ENCODE measurements around the gene TTC9.

Gene TTC9

GRCh38 chr14:70648346-70648745 is 6.6 kb downstream of the TTC9 start:
- Histone ChIP-seq H3K4me1 (no peaks in the 10 kb centered on the region), H2AFZ (no peak overlapping the region), H3K9me3 (ENCODE audit: control insufficient read depth, low read length) (no peaks in the 10 kb centered on the region), H3K27ac (no peak overlapping the region), H3K4me2 (ENCODE audit: low read length) (no peak overlapping the region), H3K4me3 (ENCODE audit: low read depth, low read length) (no peak overlapping the region), H3K27me3 (ENCODE audit: control insufficient read depth, insufficient read depth, low read length) (no peaks in the 10 kb centered on the region), H3K9ac (no peak overlapping the region), H3K36me3 (ENCODE audit: control insufficient read depth, insufficient read depth, low read length) (no peaks in the 10 kb centered on the region), H3K79me2 (no peaks in the 10 kb centered on the region)
- no peak for TF ChIP-seq CTCF (IDR thresholded peaks at IDR 0.05)

GRCh38 chr14:70649803-70650202 is 8.1 kb downstream of the TTC9 start:
- H3K4me3 ChIP-seq (ENCODE audit: low read depth, low read length) = no peak overlapping the region
- H3K27ac ChIP-seq = no peak overlapping the region
- H3K4me1 ChIP-seq = no peaks in the 10 kb centered on the region
- no peak for TF ChIP-seq CTCF (IDR thresholded peaks at IDR 0.05)
- H3K4me2 ChIP-seq (ENCODE audit: low read length) = no peak overlapping the region
- no peaks in the 10 kb centered on the region for H3K36me3 ChIP-seq (ENCODE audit: control insufficient read depth, insufficient read depth, low read length)
- H3K27me3 ChIP-seq (ENCODE audit: control insufficient read depth, insufficient read depth, low read length) = no peaks in the 10 kb centered on the region
- no peak overlapping the region for H2AFZ ChIP-seq
- no peak overlapping the region for H3K9ac ChIP-seq
- no peaks in the 10 kb centered on the region for H3K9me3 ChIP-seq (ENCODE audit: control insufficient read depth, low read length)
- no peaks in the 10 kb centered on the region for H3K79me2 ChIP-seq

GRCh38 chr14:70651522-70651921 is 9.8 kb downstream of the TTC9 start:
- Histone ChIP-seq H3K9me3 (ENCODE audit: control insufficient read depth, low read length) (no peaks in the 10 kb centered on the region), H3K4me2 (ENCODE audit: low read length) (no peak overlapping the region)

GRCh38 chr14:70652871-70653270 is 11.2 kb downstream of the TTC9 start:
- Histone ChIP-seq H3K9me3 (ENCODE audit: control insufficient read depth, low read length) (no peaks in the 10 kb centered on the region), H3K4me3 (ENCODE audit: low read depth, low read length) (no peak overlapping the region), H3K27me3 (ENCODE audit: control insufficient read depth, insufficient read depth, low read length) (no peaks in the 10 kb centered on the region), H3K4me1 (no peaks in the 10 kb centered on the region), H3K27ac (no peak overlapping the region), H3K79me2 (no peaks in the 10 kb centered on the region), H3K36me3 (ENCODE audit: control insufficient read depth, insufficient read depth, low read length) (no peaks in the 10 kb centered on the region), H2AFZ (no peak overlapping the region), H3K4me2 (ENCODE audit: low read length) (no peak overlapping the region), H3K9ac (no peak overlapping the region)
- TF ChIP-seq CTCF (IDR thresholded peaks at IDR 0.05) = no peak

More at GRCh38 chr14:70651522-70651921, 9.8 kb downstream of the TTC9 start:
- no peak overlapping the region for H3K9ac ChIP-seq
- H3K79me2 ChIP-seq = no peaks in the 10 kb centered on the region
- H3K27ac ChIP-seq = no peak overlapping the region
- H2AFZ ChIP-seq = no peak overlapping the region
- no peaks in the 10 kb centered on the region for H3K27me3 ChIP-seq (ENCODE audit: control insufficient read depth, insufficient read depth, low read length)
- no peaks in the 10 kb centered on the region for H3K36me3 ChIP-seq (ENCODE audit: control insufficient read depth, insufficient read depth, low read length)
- H3K4me3 ChIP-seq (ENCODE audit: low read depth, low read length) = no peak overlapping the region
- no peak for TF ChIP-seq CTCF (IDR thresholded peaks at IDR 0.05)
- no peaks in the 10 kb centered on the region for H3K4me1 ChIP-seq

- no peaks in the 10 kb centered on the region for H3K27me3 ChIP-seq (ENCODE audit: control insufficient read depth, insufficient read depth, low read length)
- H3K79me2 ChIP-seq = no peaks in the 10 kb centered on the region
- H2AFZ ChIP-seq = no peak overlapping the region
- no peaks in the 10 kb centered on the region for H3K4me1 ChIP-seq
- no peak overlapping the region for H3K4me3 ChIP-seq (ENCODE audit: low read depth, low read length)
- no peak overlapping the region for H3K9ac ChIP-seq
- no peak for TF ChIP-seq CTCF (IDR thresholded peaks at IDR 0.05)
- H3K9me3 ChIP-seq (ENCODE audit: control insufficient read depth, low read length) = no peaks in the 10 kb centered on the region
- no peaks in the 10 kb centered on the region for H3K36me3 ChIP-seq (ENCODE audit: control insufficient read depth, insufficient read depth, low read length)
- no peak overlapping the region for H3K27ac ChIP-seq
- no peak overlapping the region for H3K4me2 ChIP-seq (ENCODE audit: low read length)
Observed at GRCh38 chr14:70653662-70654061, 11.9 kb downstream of the TTC9 start.
